ENCODE results near the gene SERGEF.

GRCh38 chr11:17917556-17917955 is 95.3 kb downstream of the SERGEF start:
- no peak for TF ChIP-seq EZH2 (IDR thresholded peaks at IDR 0.05; ENCODE audit: insufficient read depth, poor library complexity, severe bottlenecking)
- TF ChIP-seq EZH2phosphoT487 (IDR thresholded peaks at IDR 0.05; ENCODE audit: insufficient read depth, low read depth), result no peak
